LoVo (cell line): ENCODE measurements around the gene CHMP1A.

ENCODE experiments used
- DNase-seq: peaks from one replicate; pipeline ENCODE4 v3.0.0-alpha.2; 2016; ENCODE audit warnings: low spot score

Gene CHMP1A

DNA sequence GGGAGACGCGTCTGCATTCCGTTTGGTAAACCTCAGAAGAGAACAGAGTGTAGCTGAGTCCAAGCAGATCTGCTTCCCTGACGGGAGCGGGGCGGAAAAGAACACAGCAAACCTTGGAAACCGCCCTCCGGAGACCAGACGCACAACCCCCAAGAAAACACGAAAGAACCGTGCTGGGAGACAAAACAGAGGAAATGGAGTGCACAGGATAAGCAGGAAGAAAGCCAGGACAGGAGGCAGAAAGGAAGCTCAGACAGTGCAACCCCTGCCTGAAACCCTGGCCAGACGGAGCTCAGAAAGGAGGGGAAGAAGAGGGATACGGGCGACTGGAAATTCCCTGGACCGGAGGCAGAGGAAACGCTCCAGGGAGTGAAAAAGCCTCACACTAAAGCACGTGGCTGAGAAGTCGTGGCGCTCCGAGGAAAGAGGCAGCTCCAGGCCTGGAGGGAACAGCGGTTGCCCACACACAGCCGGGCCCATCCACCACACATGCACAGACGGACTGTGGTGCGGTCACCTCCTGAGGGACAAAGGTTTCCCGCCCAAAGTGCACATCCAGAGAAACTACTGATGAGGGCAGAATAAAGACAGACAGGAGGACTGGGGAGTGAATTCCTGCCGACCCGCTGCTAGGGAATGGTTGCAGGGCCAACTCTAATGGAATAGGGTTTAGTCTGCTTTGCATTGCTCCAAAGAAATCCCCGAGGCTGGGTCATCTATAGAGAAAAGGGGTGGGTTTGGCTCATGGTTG is 33.8 kb downstream of the CHMP1A start:
- no peak for DNase-seq

DNA sequence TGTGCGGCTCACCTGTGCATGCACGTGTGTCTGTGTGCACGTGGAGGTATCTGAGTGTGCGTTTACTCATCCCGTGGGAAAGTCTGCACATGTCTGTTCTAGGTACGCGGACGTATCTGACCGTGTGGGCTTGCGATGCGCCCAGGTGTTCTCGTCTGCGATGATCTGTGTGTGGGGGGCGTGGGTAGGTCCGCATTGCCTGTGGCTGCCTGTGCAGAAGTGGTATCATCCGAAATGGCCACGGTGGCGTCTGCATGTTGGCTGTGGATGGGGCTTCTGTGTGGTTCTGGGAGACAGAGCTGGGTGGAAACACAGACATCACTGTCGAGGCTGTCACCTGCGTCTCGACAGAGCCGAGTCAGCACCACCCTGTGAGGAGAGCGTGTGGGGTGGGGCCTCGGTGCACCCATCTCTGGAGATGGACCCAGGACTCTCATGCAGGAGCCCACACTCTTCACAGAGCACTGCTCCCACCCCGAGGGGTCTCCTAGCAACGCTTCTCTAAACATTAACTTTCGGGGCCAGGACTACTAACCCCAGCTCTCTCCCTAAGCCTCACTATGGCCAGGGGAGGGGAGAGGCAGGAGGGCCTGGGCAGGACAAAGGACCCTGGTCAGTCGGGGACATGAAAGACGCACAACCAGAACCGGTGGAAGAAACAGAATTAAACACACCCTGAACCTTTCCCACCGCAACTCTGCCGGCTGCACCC is 35.7 kb downstream of the CHMP1A start:
- no peak for DNase-seq

DNA sequence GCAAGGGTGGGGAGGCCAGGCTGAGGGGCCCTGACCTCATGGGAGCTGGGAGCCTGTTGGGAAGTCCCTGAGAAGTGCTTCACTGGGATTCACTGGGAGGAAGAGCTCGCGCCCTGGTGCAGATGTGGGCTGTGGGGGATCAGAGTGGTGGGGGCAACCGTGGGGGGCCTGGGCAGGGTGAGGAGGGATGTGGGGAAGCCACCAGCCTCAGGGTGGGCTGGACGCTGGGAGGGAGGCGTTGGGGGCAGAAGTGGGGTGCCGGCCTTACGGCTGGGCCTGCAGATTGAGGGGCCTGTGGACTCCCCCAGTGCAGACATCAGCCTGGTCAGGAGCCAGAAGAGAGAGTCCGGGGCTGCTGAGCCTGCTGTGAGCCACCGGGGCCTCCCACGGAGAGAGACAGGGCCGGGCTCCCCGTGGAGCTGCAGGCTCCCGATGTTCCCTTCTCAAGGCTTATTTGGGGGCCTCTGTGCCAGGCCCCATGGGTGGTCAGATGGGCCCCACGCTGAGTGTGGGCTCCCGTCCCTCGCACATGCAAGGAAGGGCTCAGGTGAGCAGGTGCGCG is 36.3 kb downstream of the CHMP1A start:
- no peak for DNase-seq

DNA sequence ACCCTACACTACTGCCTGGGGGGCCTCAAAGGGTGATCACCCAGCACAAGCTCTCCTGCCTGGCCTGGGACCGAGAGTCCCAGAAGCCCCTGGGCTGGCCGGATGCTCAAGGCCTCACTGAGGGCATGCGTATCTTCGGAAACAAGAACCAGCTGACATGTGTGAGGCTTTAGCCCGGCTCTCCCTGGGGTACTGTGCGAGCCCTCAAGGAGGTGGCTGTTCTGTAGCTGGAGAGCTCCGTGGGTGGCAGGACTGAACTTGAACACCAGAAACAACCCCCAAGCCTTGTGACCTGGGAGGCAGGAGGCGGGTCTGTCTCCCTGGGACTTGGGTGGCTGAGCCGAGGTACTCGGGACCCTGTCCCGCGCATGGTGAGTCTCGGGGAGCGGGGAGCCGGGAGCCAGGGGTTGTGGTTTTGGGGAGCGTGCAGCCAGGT is 37.1 kb downstream of the CHMP1A start:
- DNase-seq, result no peak

DNA sequence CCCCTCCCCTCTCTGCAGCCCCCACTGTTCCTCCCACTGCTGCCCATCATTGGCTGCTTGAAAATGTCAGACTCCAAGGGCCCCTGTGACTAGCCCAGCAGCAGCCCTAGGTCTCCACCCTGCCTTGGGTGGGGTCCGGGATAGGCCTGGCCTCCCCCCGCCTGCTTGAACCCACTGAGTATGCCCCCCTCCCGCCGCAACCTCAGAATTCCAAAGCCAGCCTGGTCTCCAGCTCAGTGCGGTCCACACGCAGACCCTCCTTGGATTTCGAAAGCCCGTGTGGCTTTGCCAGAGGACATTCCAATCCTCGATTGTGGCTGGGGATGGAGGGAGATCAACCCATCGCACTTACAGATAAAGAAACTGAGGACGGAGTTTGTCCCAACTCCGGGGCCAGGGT is 37.7 kb downstream of the CHMP1A start:
- DNase-seq, result no peak

DNA sequence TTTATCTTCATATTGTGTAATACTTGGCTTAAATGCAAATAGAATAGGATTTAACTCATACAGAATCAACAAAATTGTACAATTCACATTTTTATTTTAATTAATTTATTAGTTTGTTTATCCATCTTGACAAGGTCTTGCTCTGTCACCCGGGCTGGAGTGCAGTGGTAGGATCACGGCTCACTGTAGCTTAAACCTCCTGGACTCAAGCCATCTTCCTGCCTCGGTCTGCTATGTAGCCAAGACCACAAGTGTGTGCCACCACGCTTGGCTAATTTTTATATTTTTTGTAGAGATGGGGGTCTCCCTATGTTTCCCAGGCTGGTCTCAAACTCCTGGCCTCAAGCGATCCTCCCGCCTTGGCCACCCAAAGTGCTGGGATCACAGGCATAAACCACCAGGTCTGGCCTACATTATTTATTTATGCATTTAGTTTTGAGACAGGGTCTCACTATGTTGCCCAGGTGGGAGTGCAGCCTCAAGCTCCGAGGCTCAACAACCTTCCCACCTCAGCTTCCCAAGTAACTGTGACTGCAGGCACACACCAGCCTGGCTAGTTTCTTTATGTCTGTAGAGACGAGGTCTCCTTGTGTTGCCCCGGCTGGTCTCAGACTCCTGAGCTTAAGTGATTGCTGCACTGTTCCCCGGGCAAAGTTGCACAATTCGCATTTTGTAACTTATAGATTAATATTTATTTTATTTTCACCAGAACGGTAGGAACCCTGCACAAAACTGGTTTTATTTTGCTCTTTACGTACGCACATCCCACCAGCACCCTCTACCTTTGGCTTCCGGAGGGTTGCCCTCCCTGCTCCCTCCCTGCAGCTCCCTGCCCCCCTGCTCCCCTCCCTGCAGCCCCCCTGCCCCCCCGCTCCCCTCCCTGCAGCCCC is 39.2 kb downstream of the CHMP1A start:
- DNase-seq, result no peak

DNA sequence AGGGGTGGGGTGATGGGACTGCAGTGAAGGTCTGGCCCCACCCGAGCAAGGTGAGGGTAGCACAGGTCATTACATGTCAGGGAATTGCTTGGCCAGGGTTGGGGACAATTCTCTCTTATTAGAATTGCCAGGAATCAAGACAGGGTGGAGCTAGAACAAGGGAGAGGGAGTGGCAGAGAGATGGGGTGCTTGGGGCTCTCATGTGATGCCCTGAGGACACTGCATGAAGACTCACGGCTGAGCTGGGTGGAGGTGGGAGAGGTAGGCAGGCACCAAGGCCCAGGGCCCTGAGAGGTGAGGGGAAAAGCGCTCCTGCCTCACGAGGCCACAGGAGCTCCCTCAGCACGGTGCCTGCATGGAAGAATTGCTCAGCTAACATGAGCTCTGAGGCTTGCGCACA is 40.5 kb downstream of the CHMP1A start:
- DNase-seq, result no peak

DNA sequence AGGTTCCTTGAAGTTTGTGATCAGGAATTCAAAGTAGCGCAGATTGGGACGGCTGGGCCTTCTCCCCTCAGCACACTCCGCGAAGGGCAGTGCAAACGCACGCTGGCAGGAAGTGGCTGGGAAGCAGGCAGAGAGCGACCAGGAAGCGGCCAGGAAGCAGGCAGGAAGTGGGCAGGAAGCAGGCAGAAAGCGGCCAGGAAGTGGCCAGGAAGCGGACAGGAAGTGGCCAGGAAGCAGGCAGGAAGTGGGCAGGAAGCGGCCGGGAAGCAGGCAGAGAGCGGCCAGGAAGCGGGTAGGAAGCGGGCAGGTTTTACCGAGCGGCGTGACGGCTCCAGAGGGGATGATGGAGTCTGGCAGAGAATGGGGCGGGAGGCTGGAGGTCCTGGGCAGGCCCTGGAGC is 40.9 kb downstream of the CHMP1A start:
- no peak for DNase-seq

DNA sequence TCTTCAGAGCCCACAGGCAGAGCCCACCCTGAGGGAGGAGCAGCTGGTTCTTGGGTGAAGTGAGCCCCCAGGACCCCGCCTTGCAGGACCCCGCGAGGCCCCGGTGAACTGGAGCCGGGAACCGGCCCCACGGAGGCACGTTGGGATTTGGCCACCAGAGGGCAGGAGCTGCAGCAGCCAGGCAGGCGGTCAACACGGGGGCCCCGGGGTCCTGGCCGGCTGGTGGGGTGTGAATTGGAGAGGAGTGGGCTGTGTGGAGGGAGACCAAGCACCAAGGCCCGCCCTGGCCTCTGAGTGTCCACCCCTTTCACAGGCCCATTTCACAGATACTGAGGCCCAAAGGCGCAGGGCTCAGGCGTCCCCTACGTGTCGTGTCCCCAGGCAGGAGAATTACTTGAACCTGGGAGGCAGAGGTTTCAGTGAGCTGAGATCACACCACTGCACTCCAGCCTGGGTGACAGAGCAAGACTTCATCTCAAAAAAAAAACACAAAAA is 41.9 kb downstream of the CHMP1A start:
- no peak for DNase-seq

DNA sequence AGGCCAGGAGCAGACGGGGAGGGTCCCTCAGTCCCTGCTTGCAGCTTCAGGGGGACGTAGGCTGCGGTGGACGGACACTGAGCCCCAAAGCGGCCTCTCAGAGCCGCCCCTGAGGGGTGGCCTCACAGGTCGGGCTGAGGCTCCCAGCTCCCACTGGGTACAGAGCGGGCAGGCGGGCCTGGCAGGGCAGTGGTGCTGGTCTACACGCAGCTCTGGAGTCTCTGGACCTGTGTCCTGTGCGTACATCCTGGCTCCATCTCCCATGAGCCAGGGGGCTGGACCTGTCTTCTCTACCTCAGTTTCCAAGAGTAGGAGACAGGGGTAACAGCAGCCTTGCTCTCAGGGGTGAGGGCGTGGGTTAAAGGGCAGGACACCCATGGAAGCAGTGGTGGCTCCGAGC is 42.3 kb downstream of the CHMP1A start:
- DNase-seq, result no peak

DNA sequence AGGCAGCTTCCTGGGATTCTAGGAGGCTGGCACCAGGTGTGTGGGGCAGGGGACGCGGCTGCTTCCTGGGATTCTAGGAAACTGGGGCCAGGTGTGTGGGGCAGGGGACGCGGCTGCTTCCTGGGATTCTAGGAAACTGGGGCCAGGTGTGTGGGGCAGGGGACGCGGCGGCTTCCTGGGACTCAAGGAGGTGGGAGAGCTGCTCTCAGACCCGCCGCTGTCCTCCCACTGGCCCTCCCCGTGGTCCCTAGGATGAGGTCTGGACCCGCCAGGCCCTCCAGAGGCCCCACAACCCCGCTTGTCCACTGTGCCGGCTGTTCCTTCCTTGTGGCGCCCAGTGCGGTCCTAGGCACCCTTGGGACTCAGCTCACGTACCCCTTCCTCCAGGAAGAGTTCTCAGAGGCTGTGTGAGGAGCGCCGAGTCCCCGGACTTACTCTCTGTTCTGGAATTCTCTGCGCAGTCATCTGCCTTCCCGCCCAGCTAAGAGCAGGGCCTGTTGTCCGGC is 43.5 kb downstream of the CHMP1A start:
- no peak for DNase-seq

DNA sequence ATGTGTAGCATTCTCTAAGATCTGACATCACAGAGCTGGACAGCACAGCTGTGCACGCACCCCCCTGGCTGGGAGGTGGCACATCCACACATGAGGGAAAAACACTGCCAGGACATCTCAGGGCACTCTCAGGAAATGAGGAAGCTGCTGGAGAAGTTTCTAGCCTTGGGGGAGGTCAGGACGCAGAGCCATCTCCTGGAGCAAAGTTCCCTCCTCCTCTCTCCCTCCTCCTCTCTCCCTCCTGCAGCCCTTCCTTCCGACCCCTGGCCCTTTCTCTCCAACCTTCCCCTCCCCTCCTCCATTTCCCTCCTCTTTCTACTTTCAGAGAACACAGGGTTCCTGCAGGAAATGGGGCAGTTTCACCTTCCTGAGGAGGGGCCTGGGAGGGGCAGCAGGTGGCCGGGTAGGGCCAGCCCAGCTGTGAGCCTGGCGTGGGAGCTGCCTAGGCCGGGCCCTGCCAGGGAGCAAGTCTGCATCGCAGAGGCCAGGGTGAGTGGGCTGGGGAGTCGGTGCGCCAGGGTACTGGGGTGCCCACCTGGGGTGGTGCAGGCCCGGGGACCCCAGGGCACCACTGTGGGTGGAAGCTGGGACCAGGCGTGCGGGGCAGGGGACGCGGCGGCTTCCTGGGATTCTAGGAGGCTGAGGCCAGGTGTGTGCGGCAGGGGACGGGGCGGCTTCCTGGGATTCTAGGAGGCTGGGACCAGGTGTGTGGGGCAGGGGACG is 44.1 kb downstream of the CHMP1A start, which contains the start of gene DPEP1:
TSS of gene DPEP1 (plus strand) at position 412 of the 723 bp plus-strand sequence. CDS start 16,769 bp downstream, outside the sequence.
- DNase-seq, result no peak

DNA sequence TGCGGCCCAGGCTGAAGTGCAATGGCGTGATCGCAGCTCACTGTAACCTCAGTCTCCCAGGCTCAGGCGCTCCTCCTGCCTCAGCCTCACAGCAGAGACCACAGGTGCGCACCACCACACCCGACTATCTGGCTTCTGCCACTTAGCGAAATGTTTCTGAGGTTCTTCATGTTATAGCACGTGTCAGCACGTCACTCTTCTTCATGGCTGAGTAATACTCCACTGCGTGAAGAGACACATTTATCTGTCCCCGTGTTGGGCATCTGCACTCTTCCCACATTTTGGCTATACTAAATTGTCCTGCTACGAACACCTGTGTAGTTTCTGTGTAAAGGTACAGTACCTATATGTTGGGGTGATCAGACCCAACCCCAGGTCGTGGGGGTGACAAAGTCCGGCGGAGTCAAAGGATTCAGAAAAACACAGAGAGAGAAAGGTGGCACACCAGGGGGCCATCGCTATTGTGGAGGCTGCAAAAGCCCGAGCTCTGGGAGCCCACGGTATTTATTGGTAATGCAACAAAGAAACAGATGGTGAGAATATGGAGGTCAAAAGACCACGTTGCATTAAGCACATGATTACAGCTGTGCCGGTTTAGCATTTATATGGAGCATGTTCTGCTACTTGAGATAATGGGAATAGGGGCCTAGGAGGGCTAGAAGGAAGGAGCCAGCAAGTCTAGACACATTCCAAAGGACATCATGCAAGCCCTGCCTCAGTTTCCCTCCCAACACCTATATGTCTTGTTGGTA is 44.9 kb downstream of the CHMP1A start:
- no peak for DNase-seq

DNA sequence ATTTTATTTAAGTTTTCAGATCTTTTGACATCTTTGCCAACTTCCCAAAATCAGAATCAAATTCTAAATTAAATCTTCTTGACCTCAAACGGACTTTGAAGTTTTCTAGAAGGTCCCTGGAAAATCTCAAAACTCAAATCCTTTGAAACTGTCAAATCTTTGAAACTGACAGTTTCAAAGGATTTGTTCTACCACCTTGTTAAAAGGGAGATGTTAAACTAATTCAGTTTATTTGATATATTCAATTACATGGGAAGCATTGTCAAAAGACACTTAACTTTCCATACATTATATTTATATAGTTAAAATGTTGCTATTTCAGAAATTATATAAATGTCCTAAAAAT is 47.4 kb downstream of the CHMP1A start:
- DNase-seq, result no peak

DNA sequence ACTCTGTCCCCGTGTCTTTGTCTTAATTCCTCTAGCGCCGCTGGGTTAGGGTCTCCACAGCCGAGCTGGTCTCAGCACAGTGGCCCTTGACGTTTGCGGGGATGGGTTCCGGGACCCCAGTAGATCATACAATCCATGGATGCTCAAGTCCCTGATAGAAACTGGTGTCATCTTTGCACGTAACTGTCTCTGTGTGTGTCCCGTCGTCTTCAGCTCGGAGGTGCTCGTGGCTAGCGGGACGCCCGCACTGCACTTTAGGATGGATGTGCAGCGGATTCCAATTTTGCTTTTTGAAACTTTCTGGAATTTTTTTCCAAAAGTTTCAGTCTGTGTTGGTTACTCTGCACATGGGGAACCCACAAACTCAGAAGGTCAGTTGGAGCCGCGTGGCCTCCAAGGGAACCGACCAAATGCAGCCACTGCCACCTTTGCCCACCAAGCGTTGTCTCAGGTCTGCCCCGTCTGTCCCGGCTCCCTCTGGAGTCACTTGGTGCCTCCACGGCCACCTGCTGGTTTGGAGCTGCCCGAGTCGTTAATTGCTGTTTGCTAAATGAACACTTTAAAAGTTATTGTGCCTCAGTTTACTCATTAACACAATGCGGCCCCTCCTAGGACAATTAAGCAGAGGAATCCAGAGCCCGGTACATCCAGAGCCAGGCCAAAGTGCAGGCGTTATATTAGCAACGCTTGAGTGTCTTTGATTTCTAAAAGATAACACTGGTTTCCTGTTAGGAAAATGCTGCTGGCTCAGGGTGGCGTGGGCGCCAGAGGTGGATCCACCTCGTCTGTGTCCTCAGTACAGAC is 49.4 kb downstream of the CHMP1A start:
- DNase-seq, result no peak

DNA sequence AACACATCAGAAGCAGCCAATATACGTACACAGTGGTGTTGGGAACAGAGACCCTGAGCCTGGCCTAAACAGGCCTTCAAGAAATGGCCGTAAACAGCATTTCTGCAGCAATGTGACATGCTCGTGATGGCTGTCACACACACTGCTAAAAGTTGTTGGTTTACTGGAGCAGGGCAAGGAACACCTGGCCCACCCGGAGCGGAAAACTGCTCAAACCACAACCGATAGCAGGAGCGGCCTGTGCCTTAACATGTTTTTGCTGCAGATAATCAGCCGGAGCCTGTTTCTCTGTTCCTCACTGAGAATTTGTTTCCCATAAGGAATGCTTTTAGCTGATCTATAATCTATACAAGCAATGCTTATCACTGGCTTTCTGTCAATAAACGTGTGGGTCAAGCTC is 50.1 kb downstream of the CHMP1A start:
- DNase-seq, result no peak

DNA sequence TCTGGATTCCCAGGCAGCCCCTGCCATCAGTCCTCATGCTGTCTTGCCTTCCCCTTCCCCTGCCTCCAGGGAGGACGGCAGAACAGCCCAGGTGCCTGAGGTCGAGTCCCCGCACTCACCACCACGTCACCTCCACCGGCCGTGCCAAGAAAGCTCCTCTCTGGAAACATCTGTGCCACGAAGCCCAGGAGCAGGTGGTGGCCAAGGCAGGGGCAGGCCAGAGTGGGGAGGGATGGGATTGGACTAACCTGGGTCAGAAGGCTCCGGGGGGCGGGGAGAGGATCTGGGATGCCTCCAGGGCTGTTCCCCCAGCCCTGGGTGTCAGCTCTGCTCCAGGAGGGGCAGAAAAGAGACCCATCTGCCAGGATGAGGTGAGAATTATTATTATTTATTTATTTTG is 51.5 kb downstream of the CHMP1A start:
- DNase-seq, result no peak

DNA sequence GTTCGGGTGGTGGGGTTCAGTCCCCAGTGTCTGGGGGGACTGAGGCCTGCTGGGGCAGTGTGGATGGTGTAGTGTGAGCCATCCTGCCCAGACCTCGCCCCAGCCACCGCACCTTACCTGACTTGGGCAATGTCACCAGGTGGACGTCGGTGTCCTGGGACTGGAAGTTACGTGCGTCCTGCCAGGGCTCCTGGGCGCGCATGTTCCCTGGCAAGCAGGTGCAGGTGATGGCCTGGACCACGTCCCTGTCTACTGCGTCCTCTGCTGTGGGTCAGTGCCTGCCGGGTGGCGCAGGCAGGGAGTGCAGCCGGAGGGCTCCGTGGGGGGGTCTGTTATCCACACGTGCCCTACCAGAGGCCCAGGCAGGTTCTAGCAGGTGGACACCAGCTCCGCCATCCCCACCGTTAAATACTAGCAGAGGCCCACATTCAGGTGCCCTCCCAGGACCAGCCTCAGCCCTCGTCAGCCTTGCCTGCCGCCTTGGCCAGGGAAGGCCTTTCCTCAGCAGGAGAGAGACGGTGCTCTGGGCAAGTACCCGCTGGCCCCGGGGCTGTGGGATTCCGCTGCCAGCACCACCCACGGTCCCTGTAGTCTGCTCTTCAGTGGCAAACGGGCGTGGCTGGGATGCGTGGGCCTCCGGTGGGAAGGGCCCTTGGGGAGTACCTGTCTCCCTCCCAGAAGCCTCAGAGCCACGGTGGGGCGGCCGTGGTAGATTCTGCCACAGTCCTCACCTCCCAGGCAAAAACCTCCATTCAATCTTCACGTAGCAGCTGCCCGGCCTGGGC is 52.1 kb downstream of the CHMP1A start:
- DNase-seq, result no peak

DNA sequence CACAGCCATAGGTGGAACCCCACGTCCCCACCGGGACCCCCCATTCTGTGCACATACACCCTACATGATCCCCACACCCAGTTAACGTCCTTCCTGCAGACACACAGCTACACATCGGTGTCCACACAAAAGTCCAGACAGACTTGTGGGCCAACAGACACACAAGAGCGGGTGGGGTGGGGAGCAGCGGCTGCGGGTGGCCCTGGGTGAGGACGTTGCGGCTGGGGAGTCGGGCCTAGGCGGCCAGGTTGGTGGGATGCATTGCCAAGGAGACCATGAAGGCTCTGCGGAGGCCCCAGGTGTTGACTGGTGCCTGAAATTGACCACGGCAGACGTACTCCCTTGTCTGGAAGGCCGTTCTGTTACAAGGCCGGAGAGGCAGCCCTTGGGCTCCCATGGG is 52.7 kb downstream of the CHMP1A start:
- DNase-seq, result no peak
